Panc1 (cell line): Measurements from ENCODE around the gene CSHL1.

Experiments
- CTCF ChIP-seq: fragments of 450-650 bp; IDR thresholded peaks from 2 replicates; pipeline ENCODE4 v1.5.1; 2017; ENCODE audit warnings: mild to moderate bottlenecking
- POLR2AphosphoS5 ChIP-seq: IDR thresholded peaks from 2 replicates; pipeline ENCODE4 v1.6.1; 2012; ENCODE audit warnings: mild to moderate bottlenecking, low read depth, low read length, moderate library complexity

- TF ChIP-seq CTCF (no peak), POLR2AphosphoS5 (no peak)
Observed at GRCh38 chr17:63940584-63940983, 29.5 kb upstream of the CSHL1 start.
